ENCODE measurements around the gene PAPPA2. TPM values are rescaled to one million over a fixed set of nuclear protein-coding genes. Genes with fewer than 3 reads are reported as not detected.

The PAPPA2 gene
- total RNA-seq, 1 donor from 2014 or later: 0.41 TPM

DNA sequence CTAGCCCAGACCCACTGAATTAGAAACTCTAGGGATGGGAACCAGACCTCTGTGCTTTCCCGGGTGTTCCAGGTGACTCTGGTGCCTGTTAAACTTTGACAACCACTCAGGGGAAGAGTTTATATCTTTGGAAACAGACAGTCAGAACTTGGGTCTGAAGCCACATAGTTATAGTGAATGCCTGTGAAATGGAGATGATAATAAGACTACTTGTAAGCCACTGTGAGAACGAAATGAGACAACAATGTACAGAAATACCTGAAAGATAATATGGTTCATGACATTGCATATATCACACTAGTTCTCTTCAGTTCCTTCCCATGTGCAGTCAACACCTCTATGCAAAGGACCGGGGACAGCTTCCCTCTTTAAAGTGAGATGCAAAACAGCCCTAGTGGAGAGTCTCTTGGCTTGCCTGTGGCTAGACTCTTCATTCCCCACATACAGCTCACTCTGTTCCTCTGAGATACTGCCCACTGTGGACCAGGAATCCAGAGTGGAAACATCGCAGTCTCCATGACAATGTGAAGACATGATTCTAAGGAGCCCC lies 414.1 kb downstream of the PAPPA2 start:
- intact Hi-C loops (cut with micrococcal nuclease): no loop called here
- TF ChIP-seq, protein P1, sequence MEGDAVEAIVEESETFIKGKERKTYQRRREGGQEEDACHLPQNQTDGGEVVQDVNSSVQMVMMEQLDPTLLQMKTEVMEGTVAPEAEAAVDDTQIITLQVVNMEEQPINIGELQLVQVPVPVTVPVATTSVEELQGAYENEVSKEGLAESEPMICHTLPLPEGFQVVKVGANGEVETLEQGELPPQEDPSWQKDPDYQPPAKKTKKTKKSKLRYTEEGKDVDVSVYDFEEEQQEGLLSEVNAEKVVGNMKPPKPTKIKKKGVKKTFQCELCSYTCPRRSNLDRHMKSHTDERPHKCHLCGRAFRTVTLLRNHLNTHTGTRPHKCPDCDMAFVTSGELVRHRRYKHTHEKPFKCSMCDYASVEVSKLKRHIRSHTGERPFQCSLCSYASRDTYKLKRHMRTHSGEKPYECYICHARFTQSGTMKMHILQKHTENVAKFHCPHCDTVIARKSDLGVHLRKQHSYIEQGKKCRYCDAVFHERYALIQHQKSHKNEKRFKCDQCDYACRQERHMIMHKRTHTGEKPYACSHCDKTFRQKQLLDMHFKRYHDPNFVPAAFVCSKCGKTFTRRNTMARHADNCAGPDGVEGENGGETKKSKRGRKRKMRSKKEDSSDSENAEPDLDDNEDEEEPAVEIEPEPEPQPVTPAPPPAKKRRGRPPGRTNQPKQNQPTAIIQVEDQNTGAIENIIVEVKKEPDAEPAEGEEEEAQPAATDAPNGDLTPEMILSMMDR (IDR thresholded peaks at IDR 0.05; ENCODE audit: borderline replicate concordance): no peak

DNA sequence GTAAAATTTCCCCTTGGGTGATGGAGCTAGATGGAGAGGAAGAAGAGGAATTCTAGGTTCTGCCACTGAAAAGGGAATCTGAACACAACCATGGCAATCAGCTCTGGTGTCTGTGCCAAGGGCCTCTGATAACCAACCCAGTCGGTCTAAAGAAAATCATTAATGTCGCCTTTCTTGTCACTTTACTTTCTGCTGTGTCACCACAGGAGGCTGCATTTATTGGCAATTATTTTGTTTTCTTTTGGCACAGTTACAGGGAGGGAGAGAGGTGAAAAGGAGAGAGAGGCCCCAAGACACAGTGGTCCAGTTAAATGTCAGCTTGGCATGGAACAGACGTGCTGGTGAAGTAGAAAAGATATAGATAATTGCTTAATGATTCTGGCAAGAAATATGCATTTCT lies 414.6 kb downstream of the PAPPA2 start:
- no peaks in the 10 kb centered on the region for H3K4me1 ChIP-seq
- intact Hi-C loops (cut with micrococcal nuclease): no loop called here

More for the DNA sequence above, 414.1 kb downstream of the PAPPA2 start:
- no peak for DNase-seq
- H3K27ac ChIP-seq (replicated peaks): no peak overlapping the region
- no peak overlapping the region for H3K4me3 ChIP-seq
- H3K9me3 ChIP-seq (replicated peaks): no peaks in the 10 kb centered on the region
- H3K4me1 ChIP-seq: no peaks in the 10 kb centered on the region
- H3K27me3 ChIP-seq (ENCODE audit: low read depth): no peaks in the 10 kb centered on the region
- no peaks in the 10 kb centered on the region for H3K36me3 ChIP-seq

DNA sequence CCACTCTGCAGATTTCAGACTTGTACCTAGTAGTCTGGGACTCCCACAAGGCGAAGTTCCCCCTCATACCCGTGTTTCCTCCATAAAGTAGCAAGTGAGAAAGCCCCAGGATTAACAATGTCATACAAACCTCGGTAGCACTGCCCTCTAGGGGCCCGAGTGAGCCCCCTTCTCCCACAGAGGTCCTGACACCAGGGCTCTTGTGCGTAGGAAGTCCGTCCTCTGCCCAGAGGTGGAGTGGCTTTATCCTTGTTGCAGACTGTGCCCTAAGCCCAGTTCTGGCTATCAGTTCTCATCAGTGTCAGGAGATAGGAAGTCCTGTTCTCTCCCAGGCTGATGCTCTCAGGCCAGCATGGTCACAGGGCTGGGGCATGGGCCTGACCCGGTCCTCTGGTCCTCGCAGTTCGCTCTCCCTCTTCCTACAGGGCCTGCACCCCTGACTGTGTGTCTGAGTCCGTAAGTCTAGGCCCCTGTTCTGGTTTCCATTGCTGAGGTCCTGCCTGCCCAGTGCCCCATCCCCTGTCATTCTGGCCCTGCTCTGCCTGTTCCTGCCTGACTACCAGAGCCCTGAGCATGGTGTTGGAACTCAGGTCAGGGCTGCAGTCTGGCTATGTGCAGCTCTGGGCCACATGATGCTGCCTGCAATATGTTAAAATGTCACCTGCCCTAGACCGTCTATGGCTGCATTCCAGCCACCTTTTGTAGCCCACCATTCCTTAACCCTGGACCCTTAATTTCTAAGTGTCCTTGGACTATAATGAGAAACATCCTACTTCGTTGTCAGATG lies 416.0 kb downstream of the PAPPA2 start:
- Histone ChIP-seq H3K4me1 (no peaks in the 10 kb centered on the region), H3K9me3 (replicated peaks) (no peaks in the 10 kb centered on the region), H3K36me3 (no peaks in the 10 kb centered on the region), H3K4me3 (no peak overlapping the region), H3K27ac (replicated peaks) (no peak overlapping the region), H3K27me3 (ENCODE audit: low read depth) (no peaks in the 10 kb centered on the region)
- no peak for DNase-seq
- intact Hi-C loops (cut with micrococcal nuclease): no loop called here
- TF ChIP-seq, protein P1 (IDR thresholded peaks at IDR 0.05; ENCODE audit: borderline replicate concordance): peak; percentile 17

More for the DNA sequence above, 414.6 kb downstream of the PAPPA2 start:
- TF ChIP-seq, protein P1 (IDR thresholded peaks at IDR 0.05; ENCODE audit: borderline replicate concordance): no peak
- H3K4me3 ChIP-seq: no peak overlapping the region
- no peak overlapping the region for H3K27ac ChIP-seq (replicated peaks)
- no peaks in the 10 kb centered on the region for H3K9me3 ChIP-seq (replicated peaks)
- H3K36me3 ChIP-seq: no peaks in the 10 kb centered on the region
- DNase-seq: no peak
- H3K27me3 ChIP-seq (ENCODE audit: low read depth): no peaks in the 10 kb centered on the region

DNA sequence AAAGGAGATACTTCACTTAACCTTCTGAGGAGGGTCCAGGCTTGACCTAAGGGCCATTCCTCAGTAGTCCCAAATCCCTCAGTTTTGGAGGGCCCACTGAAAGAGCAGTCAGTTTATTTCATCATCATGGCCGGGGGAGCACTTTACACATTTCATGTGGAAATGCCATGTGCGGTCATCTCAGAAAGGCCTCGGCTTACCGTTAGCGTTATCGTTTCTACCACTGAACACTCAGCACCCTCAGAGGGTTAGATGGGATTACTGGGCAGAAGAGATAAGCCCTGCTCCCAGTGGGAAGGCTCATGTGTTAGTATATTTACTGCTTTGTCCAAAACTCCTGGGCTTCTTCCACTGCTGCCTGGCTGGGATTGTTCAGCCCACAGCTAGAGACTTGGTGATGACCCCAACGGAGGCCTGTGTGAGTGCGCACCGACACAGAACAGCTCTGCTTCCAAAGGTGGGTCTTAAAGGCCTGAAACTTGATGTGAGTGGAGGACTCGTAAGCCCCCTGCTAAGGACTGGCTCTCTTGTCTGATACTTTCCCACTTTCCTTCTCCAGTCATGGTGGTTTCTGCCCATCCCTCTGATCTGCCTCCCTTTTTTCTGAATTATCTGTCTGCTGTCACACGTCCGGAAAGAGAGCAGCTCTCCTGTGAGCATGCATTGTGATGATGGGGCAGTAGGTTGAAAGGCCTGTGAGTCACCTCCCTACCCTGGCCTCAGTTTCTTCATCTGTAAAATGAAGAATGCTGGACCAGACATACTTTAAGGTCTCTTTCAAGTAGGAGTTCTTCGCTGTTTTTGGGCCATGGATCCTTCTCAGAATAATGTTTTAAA lies 417.0 kb downstream of the PAPPA2 start:
- Histone ChIP-seq H3K4me3 (no peak overlapping the region), H3K9me3 (replicated peaks) (no peaks in the 10 kb centered on the region), H3K27ac (replicated peaks) (no peak overlapping the region), H3K4me1 (no peaks in the 10 kb centered on the region), H3K36me3 (no peaks in the 10 kb centered on the region), H3K27me3 (ENCODE audit: low read depth) (no peaks in the 10 kb centered on the region)
- DNase-seq: no peak
- TF ChIP-seq, protein P1 (IDR thresholded peaks at IDR 0.05; ENCODE audit: borderline replicate concordance): no peak
- intact Hi-C loops (cut with micrococcal nuclease): loop anchor here (5.0 kb wide), 1 partner anchor 323 kb away; no protein-coding TSS in a partner anchor

DNA sequence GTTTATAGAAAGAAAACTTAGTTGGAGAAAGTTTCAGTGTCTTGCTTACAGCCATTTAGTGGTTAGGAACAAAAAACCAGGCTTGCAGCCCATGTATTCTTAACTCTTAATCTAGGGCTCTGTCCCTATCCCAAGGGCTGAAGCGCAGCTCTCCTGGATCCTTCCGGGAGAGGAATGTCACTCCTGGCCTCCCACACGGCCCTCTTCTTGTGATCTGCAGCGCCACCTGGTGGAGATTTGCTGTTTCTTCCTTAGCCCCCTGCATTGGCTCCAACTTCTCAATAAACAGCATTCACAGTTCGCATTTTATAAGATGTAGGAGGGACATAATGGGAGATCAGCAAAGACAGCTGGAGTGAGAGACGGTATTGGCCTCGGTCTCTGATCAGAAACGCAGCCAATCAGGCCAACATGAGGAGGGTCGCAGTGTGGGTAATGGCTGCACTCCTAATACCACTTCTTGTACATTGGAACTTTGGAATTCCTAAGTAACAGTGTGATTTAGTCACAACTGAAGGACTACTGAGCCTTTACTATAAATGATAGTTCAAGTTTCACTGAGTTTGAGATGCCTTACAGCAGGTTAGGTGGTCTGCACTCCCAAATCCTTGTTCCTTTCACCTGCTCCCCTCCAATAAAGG lies 418.1 kb downstream of the PAPPA2 start:
- TF ChIP-seq, protein P1 (IDR thresholded peaks at IDR 0.05; ENCODE audit: borderline replicate concordance): peak; percentile 85
- intact Hi-C loops (cut with micrococcal nuclease): loop anchor here (5.0 kb wide), 1 partner anchor 324 kb away; no protein-coding TSS in a partner anchor
- Histone ChIP-seq H3K4me1 (no peaks in the 10 kb centered on the region), H3K27ac (replicated peaks) (no peak overlapping the region), H3K27me3 (ENCODE audit: low read depth) (no peaks in the 10 kb centered on the region), H3K4me3 (no peak overlapping the region), H3K9me3 (replicated peaks) (no peaks in the 10 kb centered on the region), H3K36me3 (no peaks in the 10 kb centered on the region)
- DNase-seq: peak; percentile 61

Data from left ventricle myocardium inferior (tissue), 1 donor.